ENCODE results near the gene CTNNBL1. TPM values are rescaled to one million over a fixed set of nuclear protein-coding genes. Genes with fewer than 3 reads are reported as not detected.
"Not testable (repeated sequence)": the region's sequence is repeated elsewhere in the genome, so short reads cannot be mapped to it uniquely, and the experiment has no call there.

CTNNBL1 gene
- total RNA-seq, 2 donors from 2014 or later = 59.0 to 91.3 TPM

- Mint-ChIP-seq H3K4me3 (no peak overlapping the region), H3K27me3 (no peaks in the 10 kb centered on the region), H3K4me1 (peaks cover 6% of the 10 kb centered on the region), H3K36me3 (ENCODE audit: low read depth) (peaks cover 49% of the 10 kb centered on the region), H3K27ac (no peak overlapping the region), H3K9me3 (no peaks in the 10 kb centered on the region)
- ATAC-seq (replicated peaks) = no peak
Observed at GRCh38 chr20:37852666-37853065, 158.8 kb downstream of the CTNNBL1 start.

DNA sequence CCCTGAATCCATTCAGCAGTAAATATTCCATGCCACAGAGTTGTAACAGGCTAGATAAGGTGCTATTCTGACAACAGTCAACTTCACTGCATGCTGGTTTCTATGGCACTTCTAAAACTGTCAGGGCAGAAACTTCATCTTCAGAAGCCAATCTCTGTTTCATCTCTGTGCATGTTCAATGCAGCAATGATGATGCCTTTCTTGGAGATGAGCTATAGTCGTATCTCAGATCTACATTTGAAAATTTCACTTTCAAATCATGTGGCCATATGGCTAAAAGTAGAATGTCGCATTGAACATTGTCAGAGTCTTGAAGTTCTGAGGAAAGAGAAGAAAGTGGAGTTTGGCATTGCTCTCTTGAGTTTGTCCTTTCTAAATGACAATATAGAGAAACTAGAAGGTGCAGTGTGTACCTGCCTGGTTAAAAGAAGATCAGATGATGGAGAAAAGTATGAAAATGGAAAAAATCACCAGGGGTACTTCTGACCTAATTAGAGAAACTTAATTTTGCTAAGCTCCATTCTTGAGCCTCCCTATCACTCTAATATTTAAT, 160.1 kb downstream of the CTNNBL1 start:
- no peak overlapping the region for H3K27ac Mint-ChIP-seq
- H3K27me3 Mint-ChIP-seq = no peaks in the 10 kb centered on the region
- no peaks in the 10 kb centered on the region for H3K9me3 Mint-ChIP-seq
- peaks cover 6% of the 10 kb centered on the region for H3K4me1 Mint-ChIP-seq
- peaks cover 47% of the 10 kb centered on the region for H3K36me3 Mint-ChIP-seq (ENCODE audit: low read depth)
- H3K4me3 Mint-ChIP-seq = no peak overlapping the region
- peak; percentile 50 for ATAC-seq (replicated peaks)

GRCh38 chr20:37856034-37856433, 162.2 kb downstream of the CTNNBL1 start:
- Mint-ChIP-seq H3K27ac (peak overlapping the region; percentile 48), H3K4me3 (peak overlapping the region; percentile 9), H3K36me3 (ENCODE audit: low read depth) (peaks cover 47% of the 10 kb centered on the region)
- not testable (repeated sequence) for ATAC-seq (replicated peaks); H3K27me3 Mint-ChIP-seq; H3K4me1 Mint-ChIP-seq; H3K9me3 Mint-ChIP-seq

- peak; percentile 77 for ATAC-seq (replicated peaks)
Observed at GRCh38 chr20:37856932-37857660, 163.3 kb downstream of the CTNNBL1 start.

DNA sequence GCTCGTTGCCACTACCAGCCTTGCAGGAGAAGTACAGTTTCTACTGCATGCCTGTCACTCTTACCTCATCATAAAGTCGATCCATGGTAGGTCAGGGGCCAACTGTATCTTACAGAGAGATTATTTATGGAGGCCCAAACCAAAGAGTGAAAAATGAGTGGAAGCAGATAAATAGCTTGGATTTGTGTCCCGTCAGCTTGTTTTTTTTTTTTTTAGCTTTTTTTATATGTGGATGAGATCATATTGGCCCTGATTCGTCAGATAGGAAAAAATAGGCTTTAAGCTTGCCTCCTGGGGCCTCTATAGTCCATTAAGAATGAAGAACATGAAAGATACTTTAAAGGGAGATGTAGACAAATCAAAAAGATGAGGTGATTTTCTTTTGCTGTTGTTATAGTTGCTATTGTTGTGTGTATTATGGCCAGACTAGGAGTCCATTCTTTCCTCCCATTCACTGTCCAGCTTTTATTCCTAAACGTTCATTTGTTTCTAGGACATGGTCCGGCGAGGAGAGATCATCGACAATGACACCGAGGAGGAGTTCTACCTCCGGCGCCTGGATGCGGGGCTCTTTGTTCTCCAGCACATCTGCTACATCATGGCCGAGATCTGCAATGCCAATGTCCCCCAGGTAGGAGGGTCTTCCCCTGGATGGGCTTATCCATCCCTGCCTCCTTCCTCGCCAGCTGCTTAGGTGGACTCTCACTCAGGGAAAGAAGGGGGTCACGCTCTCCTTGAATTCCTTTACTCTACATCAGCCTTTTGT, 165.8 kb downstream of the CTNNBL1 start:
- Mint-ChIP-seq H3K4me1 (peaks cover 6% of the 10 kb centered on the region), H3K36me3 (ENCODE audit: low read depth) (peaks cover 57% of the 10 kb centered on the region), H3K27ac (no peak overlapping the region), H3K4me3 (no peak overlapping the region), H3K27me3 (no peaks in the 10 kb centered on the region), H3K9me3 (no peaks in the 10 kb centered on the region)
- no peak for ATAC-seq (replicated peaks)

More at GRCh38 chr20:37856932-37857660, 163.3 kb downstream of the CTNNBL1 start:
- peaks cover 6% of the 10 kb centered on the region for H3K4me1 Mint-ChIP-seq
- no peaks in the 10 kb centered on the region for H3K27me3 Mint-ChIP-seq
- H3K27ac Mint-ChIP-seq = peak overlapping the region; percentile 1
- peaks cover 50% of the 10 kb centered on the region for H3K36me3 Mint-ChIP-seq (ENCODE audit: low read depth)
- no peaks in the 10 kb centered on the region for H3K9me3 Mint-ChIP-seq
- no peak overlapping the region for H3K4me3 Mint-ChIP-seq

DNA sequence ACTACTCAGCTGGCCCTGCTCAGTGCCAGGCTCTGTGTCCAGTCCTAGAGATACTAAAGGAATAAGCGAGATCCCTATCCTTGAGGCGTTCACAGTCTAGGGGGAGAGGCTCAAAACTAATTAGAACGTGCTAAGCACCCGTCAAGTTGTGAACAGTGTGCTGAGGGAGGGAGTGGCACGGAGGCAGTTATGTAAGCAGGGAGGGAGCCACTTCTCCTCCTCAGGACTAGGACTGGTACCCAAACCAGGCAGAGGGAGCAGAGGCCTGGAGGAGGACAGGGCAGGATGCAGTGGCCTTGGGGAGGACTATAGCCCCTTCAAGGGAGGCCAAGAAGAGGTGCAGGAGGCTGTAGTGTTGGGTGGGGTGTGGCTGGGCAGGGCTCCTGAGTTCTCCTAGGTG, 169.5 kb downstream of the CTNNBL1 start:
- Mint-ChIP-seq H3K27ac (no peak overlapping the region), H3K4me3 (no peak overlapping the region), H3K4me1 (no peaks in the 10 kb centered on the region), H3K9me3 (no peaks in the 10 kb centered on the region), H3K36me3 (ENCODE audit: low read depth) (peaks cover 65% of the 10 kb centered on the region), H3K27me3 (no peaks in the 10 kb centered on the region)
- ATAC-seq (replicated peaks) = no peak

DNA sequence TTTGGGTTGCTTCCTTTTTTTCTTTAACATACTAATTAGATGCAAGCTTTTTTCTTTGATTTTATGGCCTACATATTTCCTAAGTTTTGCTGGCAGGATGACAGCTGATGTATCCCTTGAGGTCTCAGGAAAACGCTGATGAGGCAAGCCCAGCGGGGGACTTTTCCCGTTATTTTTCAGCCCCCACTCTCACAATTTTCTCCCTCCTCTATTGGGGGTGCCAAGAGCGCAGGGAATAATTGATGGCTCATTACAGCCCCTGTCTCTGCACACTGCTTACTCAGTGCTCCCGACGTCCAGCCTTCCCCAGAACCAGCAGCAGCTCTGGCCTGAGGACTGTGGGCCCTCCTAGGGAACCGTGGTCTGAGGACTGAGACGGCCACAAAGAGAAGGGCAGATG, 170.5 kb downstream of the CTNNBL1 start:
- Mint-ChIP-seq H3K4me1 (no peaks in the 10 kb centered on the region), H3K36me3 (ENCODE audit: low read depth) (peaks cover 55% of the 10 kb centered on the region), H3K27me3 (no peaks in the 10 kb centered on the region), H3K27ac (no peak overlapping the region), H3K9me3 (no peaks in the 10 kb centered on the region), H3K4me3 (no peak overlapping the region)
- ATAC-seq (replicated peaks) = no peak

DNA sequence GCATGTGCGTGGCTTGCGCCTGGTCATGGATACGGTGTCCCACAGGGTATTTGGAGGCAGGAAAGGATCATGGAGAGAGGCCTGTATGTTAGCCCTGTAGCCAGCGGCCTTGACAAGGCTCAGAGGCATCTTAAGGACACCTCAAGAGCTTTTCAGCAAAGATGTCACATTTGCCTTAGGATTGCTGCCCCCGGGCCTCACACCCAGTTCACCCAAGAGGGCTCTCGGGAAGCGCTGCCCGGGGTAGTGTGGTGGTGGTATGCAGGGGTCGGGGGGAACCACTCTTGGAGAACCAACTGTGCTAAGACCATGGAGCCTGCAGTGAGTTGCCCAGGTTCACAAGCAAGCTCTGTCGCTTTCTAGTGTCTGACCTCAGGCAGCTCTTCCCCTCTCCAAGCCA, 172.2 kb downstream of the CTNNBL1 start:
- Mint-ChIP-seq H3K36me3 (ENCODE audit: low read depth) (peaks cover 48% of the 10 kb centered on the region), H3K27ac (no peak overlapping the region)

GRCh38 chr20:37867289-37868195, 173.7 kb downstream of the CTNNBL1 start:
- Mint-ChIP-seq H3K36me3 (ENCODE audit: low read depth) (peaks cover 36% of the 10 kb centered on the region), H3K4me3 (no peak overlapping the region), H3K27me3 (no peaks in the 10 kb centered on the region), H3K9me3 (no peaks in the 10 kb centered on the region), H3K4me1 (no peaks in the 10 kb centered on the region), H3K27ac (no peak overlapping the region)
- ATAC-seq (replicated peaks) = no peak

More for the DNA sequence above, 172.2 kb downstream of the CTNNBL1 start:
- no peak for ATAC-seq (replicated peaks)
- H3K27me3 Mint-ChIP-seq = no peaks in the 10 kb centered on the region
- H3K4me1 Mint-ChIP-seq = no peaks in the 10 kb centered on the region
- H3K9me3 Mint-ChIP-seq = no peaks in the 10 kb centered on the region
- no peak overlapping the region for H3K4me3 Mint-ChIP-seq

DNA sequence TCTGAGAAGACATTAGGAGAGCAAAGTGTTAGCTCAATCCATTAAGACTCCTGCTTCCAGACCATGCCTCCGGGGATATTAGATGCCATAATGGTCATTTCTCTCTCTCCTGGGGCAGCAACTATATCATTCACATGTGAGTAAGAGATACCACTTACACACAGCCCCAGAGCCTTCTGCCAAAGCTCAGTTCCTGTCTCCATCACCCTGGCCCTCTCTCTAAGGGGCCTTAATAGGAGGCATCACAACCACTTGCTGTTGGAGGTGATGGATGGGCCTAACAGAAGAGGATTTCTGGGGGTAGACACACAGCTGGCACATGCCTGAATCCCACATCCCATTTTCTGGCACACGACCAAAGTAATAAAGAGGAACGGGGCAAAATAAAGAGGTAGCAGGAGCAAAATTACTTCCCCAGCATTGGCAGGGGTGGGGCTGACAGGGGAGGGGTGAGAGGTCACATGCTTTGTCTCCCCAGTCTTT, 175.1 kb downstream of the CTNNBL1 start:
- no peaks in the 10 kb centered on the region for H3K9me3 Mint-ChIP-seq
- no peak overlapping the region for H3K27ac Mint-ChIP-seq
- peaks cover 38% of the 10 kb centered on the region for H3K36me3 Mint-ChIP-seq (ENCODE audit: low read depth)
- no peaks in the 10 kb centered on the region for H3K27me3 Mint-ChIP-seq
- H3K4me1 Mint-ChIP-seq = no peaks in the 10 kb centered on the region
- no peak for ATAC-seq (replicated peaks)
- no peak overlapping the region for H3K4me3 Mint-ChIP-seq

DNA sequence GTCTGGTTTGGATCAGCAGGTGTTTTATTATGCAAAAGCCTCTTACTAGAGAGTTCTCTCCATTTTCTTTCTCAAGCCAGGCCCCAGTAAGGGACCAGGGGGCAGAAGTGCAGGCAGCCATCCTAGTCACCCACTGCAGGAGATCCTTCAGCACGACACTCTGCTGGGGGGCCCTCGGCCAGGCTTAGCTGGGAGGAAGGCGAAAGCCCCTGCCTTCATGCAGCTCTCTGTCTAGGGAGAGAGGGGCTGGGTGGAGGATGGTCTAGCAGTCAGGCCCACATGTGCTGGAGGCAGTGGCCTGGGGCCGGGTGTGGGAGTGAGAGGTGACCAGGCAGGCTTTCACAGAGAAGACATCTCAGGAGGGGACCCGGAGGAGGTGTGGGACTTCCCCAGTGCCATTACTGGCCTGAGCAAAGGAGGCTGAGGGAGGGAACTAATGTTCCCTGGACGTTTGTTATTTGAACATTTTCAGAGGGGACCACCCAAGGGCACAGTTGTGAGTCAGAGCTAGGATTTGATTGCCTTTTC, 175.6 kb downstream of the CTNNBL1 start:
- Mint-ChIP-seq H3K27me3 (no peaks in the 10 kb centered on the region), H3K4me1 (no peaks in the 10 kb centered on the region), H3K36me3 (ENCODE audit: low read depth) (peaks cover 43% of the 10 kb centered on the region), H3K27ac (no peak overlapping the region), H3K9me3 (no peaks in the 10 kb centered on the region), H3K4me3 (no peak overlapping the region)
- no peak for ATAC-seq (replicated peaks)

GRCh38 chr20:37870294-37870693, 176.5 kb downstream of the CTNNBL1 start:
- Mint-ChIP-seq H3K9me3 (no peaks in the 10 kb centered on the region), H3K36me3 (ENCODE audit: low read depth) (peaks cover 40% of the 10 kb centered on the region), H3K27ac (no peak overlapping the region), H3K4me3 (no peak overlapping the region), H3K4me1 (no peaks in the 10 kb centered on the region), H3K27me3 (no peaks in the 10 kb centered on the region)
- no peak for ATAC-seq (replicated peaks)

DNA sequence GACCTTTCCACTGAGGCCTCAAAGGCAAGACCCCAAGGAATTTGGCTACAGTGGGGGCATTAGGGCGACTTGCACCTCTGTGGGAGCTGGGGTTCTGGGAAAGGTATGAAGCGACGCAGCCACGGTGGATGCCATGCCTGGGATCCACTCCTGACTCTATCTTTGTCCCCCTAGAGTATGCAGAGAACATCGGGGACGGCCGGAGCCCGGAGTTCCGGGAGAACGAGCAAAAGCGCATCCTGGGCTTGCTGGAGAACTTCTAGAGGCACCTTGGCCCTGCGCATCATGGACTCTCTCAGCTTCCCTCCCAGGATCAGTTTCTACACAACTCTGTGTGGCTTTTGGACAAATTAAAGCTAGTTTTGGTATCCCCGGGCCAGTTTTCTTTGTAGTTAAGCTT, 177.9 kb downstream of the CTNNBL1 start:
- Mint-ChIP-seq H3K36me3 (ENCODE audit: low read depth) (peaks cover 40% of the 10 kb centered on the region), H3K27me3 (no peaks in the 10 kb centered on the region), H3K4me3 (no peak overlapping the region)

GRCh38 chr20:37872161-37872560, 178.3 kb downstream of the CTNNBL1 start:
- no peak overlapping the region for H3K27ac Mint-ChIP-seq
- H3K36me3 Mint-ChIP-seq (ENCODE audit: low read depth) = peaks cover 37% of the 10 kb centered on the region
- no peak for ATAC-seq (replicated peaks)
- H3K4me3 Mint-ChIP-seq = no peak overlapping the region
- H3K27me3 Mint-ChIP-seq = no peaks in the 10 kb centered on the region
- H3K4me1 Mint-ChIP-seq = no peaks in the 10 kb centered on the region
- H3K9me3 Mint-ChIP-seq = no peaks in the 10 kb centered on the region

More for the DNA sequence above, 177.9 kb downstream of the CTNNBL1 start:
- Mint-ChIP-seq H3K9me3 (no peaks in the 10 kb centered on the region), H3K27ac (no peak overlapping the region), H3K4me1 (no peaks in the 10 kb centered on the region)
- ATAC-seq (replicated peaks) = no peak

Data from activated T-helper 17 cell treated with anti-CD3 and anti-CD28 coated beads, Interleukin-2, amount 50 U/mL, for 72 hours (primary cell).